Karpas-422 (cell line): ENCODE measurements around the gene SERPINH1. TPM values are rescaled to one million over a fixed set of nuclear protein-coding genes. Genes with fewer than 3 reads are reported as not detected.

Source experiments
- DNase-seq: peaks from one replicate; pipeline ENCODE4 v3.0.0-alpha.2; 2015
- H2AFZ ChIP-seq: fragments of 200-600 bp; sonication (generic); 2 replicates; pipeline ENCODE4 v1.6.1; 2014; ENCODE audit warnings: antibody characterized with exemption, low read length, mixed read lengths
- H3K27ac ChIP-seq: fragments of 200-600 bp; sonication (generic); 2 replicates; pipeline ENCODE4 v1.5.1; 2014; ENCODE audit warnings: mild to moderate bottlenecking, low read length, moderate library complexity
- H3K27me3 ChIP-seq: fragments of 200-600 bp; sonication (generic); 2 replicates; pipeline ENCODE4 v1.6.1; 2014; ENCODE audit warnings: low read length, mixed read lengths
- H3K36me3 ChIP-seq: fragments of 200-600 bp; sonication (generic); 2 replicates; pipeline ENCODE4 v1.6.1; 2014; ENCODE audit warnings: low read length, mixed read lengths; ENCODE audit not compliant: insufficient read depth
- H3K4me1 ChIP-seq: fragments of 200-600 bp; sonication (generic); 2 replicates; pipeline ENCODE4 v1.6.1; 2014; ENCODE audit warnings: mild to moderate bottlenecking, low read length, mixed read lengths
- H3K4me2 ChIP-seq: fragments of 200-600 bp; sonication (generic); 2 replicates; pipeline ENCODE4 v1.6.1; 2014; ENCODE audit warnings: low read length, low read depth, mild to moderate bottlenecking; ENCODE audit not compliant: poor library complexity, severe bottlenecking
- H3K4me3 ChIP-seq: fragments of 200-600 bp; sonication (generic); 2 replicates; pipeline ENCODE4 v1.5.1; 2014; ENCODE audit warnings: mild to moderate bottlenecking, antibody characterized with exemption, low read length, mixed read lengths
- H3K79me2 ChIP-seq: fragments of 200-600 bp; sonication (generic); 2 replicates; pipeline ENCODE4 v1.6.1; 2014; ENCODE audit warnings: mild to moderate bottlenecking, low read length, mixed read lengths
- H3K9ac ChIP-seq: fragments of 200-600 bp; sonication (generic); 2 replicates; pipeline ENCODE4 v1.6.0; 2014; ENCODE audit warnings: low read length
- H3K9me2 ChIP-seq: fragments of 200-600 bp; sonication (generic), shearing (Covaris generic); replicated peaks from 2 replicates; pipeline ENCODE4 v1.6.0; 2014; ENCODE audit warnings: mild to moderate bottlenecking, low read length, moderate library complexity; ENCODE audit not compliant: insufficient read depth
- H3K9me3 ChIP-seq: fragments of 300-700, 200-600 bp; sonication (generic); 2 replicates; pipeline ENCODE4 v1.6.1; 2014; ENCODE audit warnings: low read length, mixed read lengths
- H4K20me1 ChIP-seq: fragments of 200-600 bp; sonication (generic); 2 replicates; pipeline ENCODE4 v1.6.1; 2014; ENCODE audit warnings: mild to moderate bottlenecking, antibody characterized with exemption, low read length, low read depth; ENCODE audit not compliant: insufficient read depth
- total RNA-seq: library from RNA; depleted of rRNA; stranded (reverse); fragments of >200 nt; shearing (Covaris generic); gene quantifications from 2 replicates; pipeline ENCODE4 v1.2.3, GENCODE V29; 2014; ENCODE audit warnings: low replicate concordance; rRNA removed

The SERPINH1 gene
- total RNA-seq, 1 experiment from 2014 or later: 10.5 TPM

DNA sequence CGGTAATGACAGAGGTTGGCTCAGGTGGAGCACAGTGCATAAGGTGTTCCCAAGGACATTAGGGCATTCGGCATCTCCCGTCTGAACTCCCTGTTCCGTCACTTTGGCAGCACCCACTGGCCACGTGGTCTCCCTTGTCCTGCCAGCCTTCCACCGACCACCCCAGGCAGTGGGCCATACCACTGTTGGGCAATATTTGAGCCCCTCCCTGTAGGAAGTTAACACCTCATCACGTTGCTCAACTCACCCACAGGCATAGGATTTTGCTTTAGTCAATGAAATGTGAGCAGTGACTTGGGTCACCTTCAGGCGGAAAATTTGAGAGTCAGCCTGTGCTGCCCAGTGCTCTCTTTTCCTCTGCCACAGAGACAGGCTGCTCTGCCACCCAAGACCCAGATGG, 44.0 kb downstream of the SERPINH1 start:
- Histone ChIP-seq H3K79me2 (no peaks in the 10 kb centered on the region), H3K27ac (no peak overlapping the region), H2AFZ (no peak overlapping the region), H3K27me3 (no peaks in the 10 kb centered on the region), H3K36me3 (no peaks in the 10 kb centered on the region), H3K4me3 (no peak overlapping the region), H3K4me2 (no peak overlapping the region), H3K9me3 (no peaks in the 10 kb centered on the region), H3K9me2 (no peaks in the 10 kb centered on the region), H4K20me1 (no peaks in the 10 kb centered on the region), H3K4me1 (no peaks in the 10 kb centered on the region), H3K9ac (no peak overlapping the region)
- no peak for DNase-seq

DNA sequence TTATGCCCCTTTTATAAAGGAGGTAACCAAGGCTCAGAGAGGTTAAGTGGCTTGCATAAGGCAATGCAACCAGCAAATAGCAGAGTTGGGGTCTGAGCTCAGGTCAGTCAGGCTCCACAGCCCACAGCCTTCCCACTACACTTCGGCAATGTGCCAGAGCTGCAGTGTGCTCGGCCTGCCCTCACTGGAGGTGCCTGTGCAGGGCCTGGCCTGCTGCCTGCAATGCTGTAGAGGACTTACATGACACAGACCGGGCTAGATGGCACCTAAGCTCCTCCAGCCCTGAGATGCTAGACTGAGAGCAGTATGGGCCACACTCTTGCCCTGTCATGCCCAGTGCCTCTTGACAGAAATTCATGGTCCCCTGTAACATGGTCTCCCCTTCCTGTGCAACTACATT, 49.8 kb downstream of the SERPINH1 start:
- no peak for DNase-seq
- Histone ChIP-seq H2AFZ (no peak overlapping the region), H3K36me3 (no peaks in the 10 kb centered on the region), H3K79me2 (no peaks in the 10 kb centered on the region), H3K27me3 (no peaks in the 10 kb centered on the region), H3K9me2 (no peaks in the 10 kb centered on the region), H3K4me3 (no peak overlapping the region), H3K9ac (no peak overlapping the region), H4K20me1 (no peaks in the 10 kb centered on the region), H3K4me1 (peaks cover 10% of the 10 kb centered on the region), H3K4me2 (no peak overlapping the region), H3K9me3 (no peaks in the 10 kb centered on the region), H3K27ac (no peak overlapping the region)

DNA sequence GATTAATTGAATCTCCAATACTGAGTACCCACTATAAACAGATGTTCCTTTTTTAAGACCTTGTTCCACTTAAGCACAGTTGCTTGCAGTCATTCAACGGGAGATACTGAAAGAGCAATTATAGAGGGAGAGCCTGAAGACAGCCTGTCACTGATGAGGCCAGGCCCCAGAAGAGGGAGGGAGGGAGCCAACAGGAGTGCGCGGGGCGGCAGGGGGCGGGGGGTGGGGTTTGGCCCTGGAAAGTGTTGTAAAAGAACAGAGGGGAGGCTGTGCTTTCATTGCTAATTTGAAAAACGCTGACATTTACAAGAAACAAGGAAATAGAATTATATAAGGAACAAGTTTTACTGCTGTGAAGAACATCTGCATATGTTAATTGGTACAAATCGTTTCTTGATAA, 53.7 kb downstream of the SERPINH1 start:
- Histone ChIP-seq H3K36me3 (no peaks in the 10 kb centered on the region), H3K79me2 (no peaks in the 10 kb centered on the region)

DNA sequence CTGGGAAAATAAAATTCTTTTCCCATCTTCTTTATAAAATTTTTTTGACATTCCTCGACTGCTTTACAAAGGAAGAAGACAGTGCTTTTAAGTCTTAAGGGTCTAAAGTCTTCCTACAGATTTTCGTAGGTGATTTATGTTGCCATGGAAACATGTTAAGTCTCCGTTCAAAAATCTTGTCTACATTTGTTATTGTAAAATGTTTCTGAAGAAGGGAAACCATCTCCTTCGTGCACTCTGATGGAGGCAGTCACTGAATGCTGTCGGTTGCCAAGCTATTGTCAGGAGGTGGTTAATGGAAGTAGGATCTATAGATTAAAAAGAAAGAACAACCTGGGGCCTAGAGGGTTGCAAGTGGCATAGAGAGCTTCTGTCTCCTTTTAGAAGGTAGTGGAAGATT, 54.2 kb downstream of the SERPINH1 start:
- Histone ChIP-seq H3K27me3 (no peaks in the 10 kb centered on the region), H3K9ac (no peak overlapping the region), H3K27ac (no peak overlapping the region), H3K36me3 (no peaks in the 10 kb centered on the region), H4K20me1 (no peaks in the 10 kb centered on the region), H3K79me2 (no peaks in the 10 kb centered on the region), H3K9me2 (no peaks in the 10 kb centered on the region), H3K9me3 (no peaks in the 10 kb centered on the region), H3K4me1 (peaks cover 10% of the 10 kb centered on the region), H3K4me3 (no peak overlapping the region), H2AFZ (no peak overlapping the region), H3K4me2 (no peak overlapping the region)
- no peak for DNase-seq

More for the DNA sequence above, 53.7 kb downstream of the SERPINH1 start:
- H3K4me2 ChIP-seq: no peak overlapping the region
- H3K4me3 ChIP-seq: no peak overlapping the region
- no peak overlapping the region for H2AFZ ChIP-seq
- H3K27ac ChIP-seq: no peak overlapping the region
- DNase-seq: no peak
- no peaks in the 10 kb centered on the region for H3K9me3 ChIP-seq
- H3K4me1 ChIP-seq: peaks cover 10% of the 10 kb centered on the region
- no peaks in the 10 kb centered on the region for H4K20me1 ChIP-seq
- H3K9me2 ChIP-seq: no peaks in the 10 kb centered on the region
- no peak overlapping the region for H3K9ac ChIP-seq
- H3K27me3 ChIP-seq: no peaks in the 10 kb centered on the region

Other genes with a start within 250 kb of the SERPINH1 start
- gene ARRB1, start 210.6 kb upstream of the SERPINH1 start, total RNA-seq: not detected in 2 replicates
- 2,332 and 2,975 TPM in 2 replicates for gene RPS3, start 162.7 kb upstream of the SERPINH1 start, total RNA-seq
- gene KLHL35, start 129.1 kb upstream of the SERPINH1 start, total RNA-seq: 1.3 and 8.5 TPM in 2 replicates
- 137 and 237 TPM in 2 replicates for gene GDPD5, start 36.3 kb upstream of the SERPINH1 start, total RNA-seq
- gene MAP6, start 106.8 kb downstream of the SERPINH1 start, total RNA-seq: 3.0 and 4.9 TPM in 2 replicates
- gene MOGAT2, start 155.6 kb downstream of the SERPINH1 start, total RNA-seq: not detected in 2 replicates
- gene DGAT2, start 206.5 kb downstream of the SERPINH1 start, total RNA-seq: 1.9 and 3.7 TPM in 2 replicates